Thyroid gland (tissue), 4 donors: Measurements from ENCODE around the gene PTPN22. TPM values are rescaled to one million over a fixed set of nuclear protein-coding genes. Genes with fewer than 3 reads are reported as not detected.
A peak's percentile ranks its signal among the peaks of the same experiment; 100 is the strongest.

ENCODE experiments used
- DNase-seq, 2 donors: peaks; one replicate each; pipeline ENCODE4 v3.0.0-alpha.2; 2019
- H3K27ac ChIP-seq, 3 donors: fragments of 200-600 bp; sonication (generic); 1 replicate in 2 of 3; 2 replicates in 1 of 3; pipeline ENCODE4 v1.5.1; 2016 to 2019; ENCODE audit warnings: mild to moderate bottlenecking in 1 of 3, moderate library complexity in 1 of 3
- H3K27me3 ChIP-seq: fragments of 200-600 bp; sonication (generic); one replicate; pipeline ENCODE4 v1.5.1; 2019
- H3K36me3 ChIP-seq, 2 donors: fragments of 200-600 bp; sonication (generic); one replicate each; pipeline ENCODE4 v1.5.1; 2016 to 2019
- H3K4me1 ChIP-seq, 2 donors: fragments of 200-600 bp; sonication (generic); one replicate each; pipeline ENCODE4 v1.5.1; 2017 to 2019
- H3K4me3 ChIP-seq, 3 donors: fragments of 200-600 bp; sonication (generic); replicated peaks in 1 of 3; 1 replicate in 2 of 3; 2 replicates in 1 of 3; pipeline ENCODE4 v1.5.1; 2016; ENCODE audit warnings: mild to moderate bottlenecking in 1 of 3
- H3K9me3 ChIP-seq: fragments of 200-600 bp; sonication (generic); one replicate; pipeline ENCODE4 v1.5.1; 2017
- POLR2A ChIP-seq, 2 donors: fragments of 450-650 bp; IDR thresholded peaks; one replicate each; pipeline ENCODE4 v1.6.1; 2017; ENCODE audit warnings: antibody characterized with exemption in 2 of 2, mild to moderate bottlenecking in 2 of 2, moderate library complexity in 1 of 2
- WGBS, 2 donors: methylation state at CpG; one replicate each; pipeline ENCODE4 v1.1.5; 2017; 5-methylcytosine and 5-hydroxymethylcytosine counted together
- intact Hi-C: fragments of 100-400 bp; cut with DNase I; formaldehyde crosslinking; loops from one replicate; pipeline ENCODE4 v1.15.1; 2023
- total RNA-seq, 4 donors: library from RNA; depleted of rRNA; stranded (reverse); fragments of >200 nt; gene quantifications; one replicate each; pipeline ENCODE4 v1.2.3, GENCODE V29; 2016
- TF ChIP-seq, protein P1 (sequence below), 6 experiments: fragments of 200-600 bp in 3 of 6; fragments of 450-650 bp in 3 of 6; sonication (generic) in 3 of 6; IDR thresholded peaks; one replicate each; pipeline ENCODE4 v1.5.1; 2016 to 2019; ENCODE audit warnings: antibody characterized with exemption in 6 of 6, mild to moderate bottlenecking in 2 of 6, inconsistent platforms in 1 of 6, moderate library complexity in 1 of 6

PTPN22 gene
- total RNA-seq, 4 donors from 2014 or later: 0.89 to 6.2 (median 2.6) TPM; not detected in 1

DNA sequence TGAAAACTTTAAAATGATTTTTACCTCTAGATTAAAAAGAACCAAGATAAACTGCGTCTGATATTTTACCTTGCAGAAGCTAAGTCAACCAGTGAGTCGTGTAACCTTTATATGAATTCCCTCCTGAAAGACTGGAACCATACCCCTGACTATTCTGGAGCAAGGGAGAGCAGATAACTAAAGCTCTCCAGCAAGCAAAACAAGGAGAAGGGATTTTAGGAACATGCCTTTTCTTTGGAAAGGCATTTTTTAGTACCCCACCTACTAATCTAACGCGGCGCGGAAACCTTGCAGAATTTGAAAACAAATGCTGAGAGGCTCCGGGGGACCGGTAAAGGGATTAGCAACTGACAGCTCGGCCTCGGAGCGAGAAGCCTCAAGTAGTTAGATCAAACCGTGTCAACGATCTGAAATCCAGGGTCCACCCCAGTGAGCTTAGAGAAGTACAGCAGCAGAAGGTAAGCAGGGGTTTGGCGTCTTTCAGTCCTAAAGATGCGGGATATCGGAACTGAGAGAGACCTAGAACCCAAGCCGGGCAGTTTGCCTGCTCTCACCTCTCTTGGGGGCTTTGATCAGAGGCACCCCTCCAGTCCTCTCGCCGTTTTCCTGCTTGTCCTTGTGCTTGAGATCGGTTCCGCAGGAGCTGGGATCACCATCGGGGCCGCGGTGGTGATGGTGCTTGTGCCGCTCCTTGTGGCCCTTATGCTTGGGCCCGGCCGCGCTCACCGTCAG is 60.2 kb downstream of the PTPN22 start:
- DNase-seq: peak; percentile 14 to 61
- 0 to 2% methylated on average over 29 of the region's 29 CpGs for WGBS, 2 donors

DNA sequence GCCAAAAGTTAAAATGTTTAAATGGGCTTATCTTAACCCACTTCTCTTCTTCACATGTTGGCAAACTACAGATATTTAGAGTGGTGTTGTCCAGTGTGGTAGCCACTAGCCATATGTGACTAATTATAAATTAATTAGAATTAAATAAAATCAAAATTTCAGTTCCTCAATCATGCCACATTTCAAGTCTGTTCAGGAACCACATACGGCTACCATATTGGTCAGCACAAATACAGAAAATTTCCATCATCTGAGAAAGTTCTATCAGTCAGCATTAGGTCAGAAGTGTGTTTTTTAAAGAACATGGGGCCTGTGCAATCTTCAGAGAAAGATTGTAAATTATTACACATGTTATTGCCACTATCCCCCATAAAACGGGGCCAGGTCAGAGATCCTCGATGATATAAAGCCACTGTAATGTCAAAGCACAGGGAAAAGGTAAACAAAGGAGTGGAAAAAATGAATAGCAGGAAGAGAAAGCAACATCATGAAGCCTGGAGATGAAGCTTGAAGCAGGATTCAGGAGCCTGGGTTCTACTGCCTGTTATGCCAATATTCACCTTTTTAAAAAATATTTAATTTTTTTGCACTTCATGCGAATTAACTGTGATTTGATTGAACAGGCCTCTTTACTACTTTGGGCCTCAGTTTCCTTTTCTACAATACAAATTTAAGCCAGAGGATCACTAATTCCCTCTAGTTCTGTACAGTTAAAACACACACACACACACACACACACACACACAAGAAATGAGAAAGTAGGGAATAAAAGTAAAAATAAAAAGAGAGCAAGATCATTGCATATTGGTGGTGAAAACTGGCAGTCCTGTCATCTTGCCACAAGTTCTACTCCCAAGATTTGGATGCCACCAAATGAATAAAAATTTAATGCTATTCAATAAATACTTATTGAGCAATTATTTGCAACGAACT is 61.6 kb downstream of the PTPN22 start:
- intact Hi-C loops: no loop called here
- Histone ChIP-seq H3K27me3 (no peaks in the 10 kb centered on the region), H3K4me3 (no peak overlapping the region), H3K9me3 (no peaks in the 10 kb centered on the region), H3K36me3 (no peaks in the 10 kb centered on the region), H3K4me1 (peaks cover 12 to 25% of the 10 kb centered on the region in 2 donors), H3K27ac (peak overlapping the region in 1 of 3 donors; percentile 88)
- DNase-seq: no peak
- 57 to 62% methylated on average over 5 of the region's 5 CpGs for WGBS, 2 donors
- TF ChIP-seq, protein P1, sequence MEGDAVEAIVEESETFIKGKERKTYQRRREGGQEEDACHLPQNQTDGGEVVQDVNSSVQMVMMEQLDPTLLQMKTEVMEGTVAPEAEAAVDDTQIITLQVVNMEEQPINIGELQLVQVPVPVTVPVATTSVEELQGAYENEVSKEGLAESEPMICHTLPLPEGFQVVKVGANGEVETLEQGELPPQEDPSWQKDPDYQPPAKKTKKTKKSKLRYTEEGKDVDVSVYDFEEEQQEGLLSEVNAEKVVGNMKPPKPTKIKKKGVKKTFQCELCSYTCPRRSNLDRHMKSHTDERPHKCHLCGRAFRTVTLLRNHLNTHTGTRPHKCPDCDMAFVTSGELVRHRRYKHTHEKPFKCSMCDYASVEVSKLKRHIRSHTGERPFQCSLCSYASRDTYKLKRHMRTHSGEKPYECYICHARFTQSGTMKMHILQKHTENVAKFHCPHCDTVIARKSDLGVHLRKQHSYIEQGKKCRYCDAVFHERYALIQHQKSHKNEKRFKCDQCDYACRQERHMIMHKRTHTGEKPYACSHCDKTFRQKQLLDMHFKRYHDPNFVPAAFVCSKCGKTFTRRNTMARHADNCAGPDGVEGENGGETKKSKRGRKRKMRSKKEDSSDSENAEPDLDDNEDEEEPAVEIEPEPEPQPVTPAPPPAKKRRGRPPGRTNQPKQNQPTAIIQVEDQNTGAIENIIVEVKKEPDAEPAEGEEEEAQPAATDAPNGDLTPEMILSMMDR (IDR thresholded peaks at IDR 0.05): no peak
- TF ChIP-seq POLR2A (IDR thresholded peaks at IDR 0.05): no peak

More for the DNA sequence above, 60.2 kb downstream of the PTPN22 start:
- Histone ChIP-seq H3K36me3 (no peaks in the 10 kb centered on the region), H3K27ac (peak overlapping the region; percentile 77 to 91 (median 88)), H3K4me1 (peaks cover 12 to 25% of the 10 kb centered on the region in 2 donors), H3K9me3 (no peaks in the 10 kb centered on the region), H3K27me3 (no peaks in the 10 kb centered on the region), H3K4me3 (peak overlapping the region; percentile 51 to 84 (median 52))
- intact Hi-C loops: no loop called here
- no peak for TF ChIP-seq POLR2A (IDR thresholded peaks at IDR 0.05)
- TF ChIP-seq, protein P1 (IDR thresholded peaks at IDR 0.05): no peak

DNA sequence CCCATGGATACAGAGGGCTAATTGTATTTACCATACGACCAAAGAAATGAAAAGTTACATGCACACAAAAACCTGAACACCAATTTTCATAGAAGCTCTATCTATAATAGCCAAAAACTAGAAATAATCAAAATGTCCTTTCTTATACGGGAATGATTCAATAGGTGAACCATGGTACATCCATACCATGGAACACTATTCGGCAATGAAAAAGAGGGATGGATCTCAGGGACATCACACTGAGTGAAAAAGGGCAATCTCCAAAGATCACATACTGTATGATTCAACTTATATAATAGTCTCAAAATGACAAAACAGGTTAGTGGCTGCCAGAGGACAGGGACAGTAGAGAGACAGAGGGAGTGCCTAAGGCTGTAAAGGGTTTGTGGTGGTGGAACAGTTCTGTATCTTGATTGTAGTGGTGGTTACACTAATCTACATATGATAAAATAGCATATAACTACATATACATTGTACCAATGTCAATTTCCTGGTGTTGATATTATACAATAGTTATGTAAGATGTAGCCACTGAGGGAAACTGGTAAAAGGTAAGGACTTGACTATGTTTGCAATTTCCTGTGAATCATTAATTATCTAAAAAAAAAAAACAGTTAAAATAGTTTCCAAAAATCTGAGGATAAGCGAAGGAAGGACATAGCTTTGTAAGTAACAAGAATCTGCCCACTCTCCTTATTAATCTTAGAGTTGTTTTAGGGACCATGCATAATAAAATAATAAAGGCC is 62.9 kb downstream of the PTPN22 start:
- Histone ChIP-seq H3K4me1 (peaks cover 12 to 25% of the 10 kb centered on the region in 2 donors), H3K27me3 (no peaks in the 10 kb centered on the region), H3K9me3 (no peaks in the 10 kb centered on the region), H3K4me3 (no peak overlapping the region), H3K27ac (no peak overlapping the region), H3K36me3 (no peaks in the 10 kb centered on the region)
- DNase-seq: no peak
- TF ChIP-seq, protein P1 (IDR thresholded peaks at IDR 0.05): no peak
- TF ChIP-seq POLR2A (IDR thresholded peaks at IDR 0.05): no peak
- intact Hi-C loops: no loop called here
- 95 to 97% methylated on average over 4 of the region's 4 CpGs for WGBS, 2 donors

DNA sequence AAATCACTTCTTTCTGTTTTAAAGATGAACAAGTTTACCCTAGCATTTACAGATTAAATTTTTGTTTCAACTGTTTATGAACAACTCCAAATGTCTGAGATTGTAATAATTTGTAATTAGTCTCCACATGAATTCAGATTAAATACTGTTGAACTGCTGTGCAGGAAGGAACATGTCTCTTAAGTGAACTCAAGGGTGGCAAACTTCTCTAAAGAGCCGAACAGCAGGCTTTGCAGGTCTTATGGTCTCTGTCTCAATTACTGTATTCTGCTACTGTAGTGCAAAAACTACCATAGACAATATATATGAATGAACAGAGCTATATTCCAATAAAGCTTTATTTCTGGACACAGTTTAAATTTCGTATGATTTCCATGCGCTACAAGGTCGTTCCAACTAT is 65.9 kb downstream of the PTPN22 start:
- H3K27ac ChIP-seq: no peak overlapping the region
- no peak overlapping the region for H3K4me3 ChIP-seq
- 92 to 93% methylated on average over 4 of the region's 4 CpGs for WGBS, 2 donors
- no peaks in the 10 kb centered on the region for H3K36me3 ChIP-seq
- no peak for DNase-seq
- intact Hi-C loops: no loop called here
- TF ChIP-seq, protein P1 (IDR thresholded peaks at IDR 0.05): no peak
- no peak for TF ChIP-seq POLR2A (IDR thresholded peaks at IDR 0.05)
- H3K9me3 ChIP-seq: no peaks in the 10 kb centered on the region
- no peaks in the 10 kb centered on the region for H3K27me3 ChIP-seq
- peaks cover 12 to 21% of the 10 kb centered on the region in 2 donors for H3K4me1 ChIP-seq
